ENCODE measurements around the gene EIF4G3. TPM values are rescaled to one million over a fixed set of nuclear protein-coding genes. Genes with fewer than 3 reads are reported as not detected.

Gene EIF4G3
- total RNA-seq, 1 donor from 2014 or later: 38.4 TPM

DNA sequence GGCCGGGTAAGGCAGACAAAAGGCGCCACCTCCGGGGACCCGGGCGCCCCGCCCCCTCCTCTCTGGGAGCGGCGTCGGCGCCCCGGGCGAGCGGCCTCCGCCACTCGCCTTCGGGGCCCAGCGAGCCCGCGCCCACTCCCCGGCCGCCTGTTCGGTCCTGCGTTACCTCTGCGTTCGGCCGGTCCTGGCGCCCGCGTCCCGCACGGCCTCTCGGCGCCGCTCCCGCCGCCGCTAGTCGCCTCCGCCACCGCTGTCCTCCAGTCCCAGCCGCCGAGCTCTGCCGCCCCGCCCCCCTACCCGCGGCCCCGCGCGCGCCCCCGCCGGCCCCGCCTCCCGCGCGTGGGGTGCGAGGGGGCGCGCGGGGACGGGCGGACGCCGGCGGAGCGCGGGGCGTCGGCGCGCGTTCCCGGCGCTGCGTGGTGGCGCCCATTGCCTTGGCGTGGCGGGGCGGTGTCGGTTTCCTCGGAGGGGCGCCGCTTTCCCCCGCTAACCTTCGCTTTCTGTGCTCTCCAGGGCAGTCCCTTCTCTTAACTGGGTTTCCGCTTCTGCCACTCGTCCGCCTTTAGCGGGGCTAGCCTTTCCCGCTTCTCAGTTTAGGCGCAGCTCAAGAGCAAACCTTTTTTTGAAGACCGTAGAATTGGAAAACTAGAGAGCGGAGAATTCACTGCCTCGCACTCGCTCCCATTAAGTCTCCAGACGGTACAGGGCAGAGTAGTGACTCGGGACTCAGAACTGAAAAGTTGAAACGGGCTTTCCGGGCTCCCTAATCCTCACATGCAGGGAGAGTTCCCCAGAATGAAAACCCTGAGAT lies 389.5 kb downstream of the EIF4G3 start, which contains the start of gene HP1BP3:
TSS of gene HP1BP3 (minus strand) at position 279 of the 811 bp plus-strand sequence. CDS start 6,867 bp downstream, outside the sequence.
- TF ChIP-seq, protein P1, sequence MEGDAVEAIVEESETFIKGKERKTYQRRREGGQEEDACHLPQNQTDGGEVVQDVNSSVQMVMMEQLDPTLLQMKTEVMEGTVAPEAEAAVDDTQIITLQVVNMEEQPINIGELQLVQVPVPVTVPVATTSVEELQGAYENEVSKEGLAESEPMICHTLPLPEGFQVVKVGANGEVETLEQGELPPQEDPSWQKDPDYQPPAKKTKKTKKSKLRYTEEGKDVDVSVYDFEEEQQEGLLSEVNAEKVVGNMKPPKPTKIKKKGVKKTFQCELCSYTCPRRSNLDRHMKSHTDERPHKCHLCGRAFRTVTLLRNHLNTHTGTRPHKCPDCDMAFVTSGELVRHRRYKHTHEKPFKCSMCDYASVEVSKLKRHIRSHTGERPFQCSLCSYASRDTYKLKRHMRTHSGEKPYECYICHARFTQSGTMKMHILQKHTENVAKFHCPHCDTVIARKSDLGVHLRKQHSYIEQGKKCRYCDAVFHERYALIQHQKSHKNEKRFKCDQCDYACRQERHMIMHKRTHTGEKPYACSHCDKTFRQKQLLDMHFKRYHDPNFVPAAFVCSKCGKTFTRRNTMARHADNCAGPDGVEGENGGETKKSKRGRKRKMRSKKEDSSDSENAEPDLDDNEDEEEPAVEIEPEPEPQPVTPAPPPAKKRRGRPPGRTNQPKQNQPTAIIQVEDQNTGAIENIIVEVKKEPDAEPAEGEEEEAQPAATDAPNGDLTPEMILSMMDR (IDR thresholded peaks at IDR 0.05; ENCODE audit: insufficient read depth, low read length, poor library complexity, severe bottlenecking): no peak
- Histone ChIP-seq H3K27me3 (ENCODE audit: control insufficient read depth, insufficient read depth, low read length) (no peaks in the 10 kb centered on the region), H3K4me3 (ENCODE audit: low read depth, low read length) (peak within 1 kb of the TSS; percentile 93), H3K36me3 (ENCODE audit: control insufficient read depth, insufficient read depth, low read length) (no peaks in the 10 kb centered on the region)
- DNase-seq (ENCODE audit: low read depth): no peak

DNA sequence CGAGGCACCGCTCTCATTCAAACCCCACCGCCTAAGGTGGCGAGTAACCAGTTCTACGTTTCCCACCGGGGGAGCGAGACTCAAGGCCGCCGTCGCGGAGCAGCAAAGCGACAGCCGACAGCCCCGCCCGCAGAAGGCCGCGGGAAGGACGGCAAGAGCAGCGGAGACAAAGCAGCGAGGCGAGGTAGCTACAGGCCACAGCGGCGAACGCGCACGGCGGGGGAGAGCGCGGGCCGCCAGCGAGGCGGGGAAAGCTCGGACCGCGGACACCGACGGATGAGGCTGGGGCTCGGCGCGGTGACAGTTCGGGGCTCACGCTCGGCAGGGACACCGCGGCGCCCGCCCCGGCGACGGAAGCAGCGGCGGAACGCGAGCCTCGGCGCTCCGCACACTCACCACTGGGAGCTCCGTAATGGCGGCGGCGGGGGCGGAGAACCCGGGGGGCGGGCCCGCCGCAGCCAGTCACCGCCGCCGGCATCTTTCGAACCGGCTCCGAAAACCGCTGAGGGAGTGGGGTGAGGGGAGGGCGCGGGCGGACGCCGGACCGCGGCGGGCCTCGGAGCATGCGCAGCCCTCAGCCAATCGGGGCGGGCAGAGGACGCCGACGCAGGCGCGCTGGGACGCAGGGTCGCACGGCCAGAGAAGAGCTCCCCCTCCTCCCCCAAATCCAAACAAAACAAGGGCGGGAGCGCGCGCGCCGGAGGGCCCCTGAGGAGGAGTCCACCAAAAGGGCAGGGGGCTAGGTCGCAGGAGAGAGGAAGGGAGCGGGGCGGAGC lies 390.3 kb downstream of the EIF4G3 start:
- peak; percentile 56 for DNase-seq (ENCODE audit: low read depth)
- Histone ChIP-seq H3K27me3 (ENCODE audit: control insufficient read depth, insufficient read depth, low read length) (no peaks in the 10 kb centered on the region), H3K36me3 (ENCODE audit: control insufficient read depth, insufficient read depth, low read length) (no peaks in the 10 kb centered on the region), H3K4me3 (ENCODE audit: low read depth, low read length) (peak overlapping the region; percentile 93)
- TF ChIP-seq, protein P1 (IDR thresholded peaks at IDR 0.05; ENCODE audit: insufficient read depth, low read length, poor library complexity, severe bottlenecking): no peak

DNA sequence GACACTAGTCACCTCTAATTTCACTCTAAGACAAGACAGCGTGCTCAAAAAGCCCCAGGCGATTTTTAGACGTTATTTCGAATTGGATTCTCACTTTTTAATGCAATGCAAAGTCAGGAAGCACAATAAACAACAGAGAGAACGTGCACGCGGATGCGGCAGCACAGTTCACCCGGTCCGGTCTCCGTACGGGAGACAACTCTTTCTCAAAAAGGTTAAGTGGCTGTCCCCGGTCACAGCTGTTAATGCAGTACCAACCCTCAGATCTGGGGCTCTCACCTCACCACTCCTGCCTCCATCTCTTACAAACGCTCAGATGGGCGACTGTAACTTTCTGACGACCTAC lies 390.8 kb downstream of the EIF4G3 start:
- H3K4me3 ChIP-seq (ENCODE audit: low read depth, low read length): peak overlapping the region; percentile 93
- no peaks in the 10 kb centered on the region for H3K27me3 ChIP-seq (ENCODE audit: control insufficient read depth, insufficient read depth, low read length)
- no peaks in the 10 kb centered on the region for H3K36me3 ChIP-seq (ENCODE audit: control insufficient read depth, insufficient read depth, low read length)
- TF ChIP-seq, protein P1 (IDR thresholded peaks at IDR 0.05; ENCODE audit: insufficient read depth, low read length, poor library complexity, severe bottlenecking): no peak
- DNase-seq (ENCODE audit: low read depth): no peak

DNA sequence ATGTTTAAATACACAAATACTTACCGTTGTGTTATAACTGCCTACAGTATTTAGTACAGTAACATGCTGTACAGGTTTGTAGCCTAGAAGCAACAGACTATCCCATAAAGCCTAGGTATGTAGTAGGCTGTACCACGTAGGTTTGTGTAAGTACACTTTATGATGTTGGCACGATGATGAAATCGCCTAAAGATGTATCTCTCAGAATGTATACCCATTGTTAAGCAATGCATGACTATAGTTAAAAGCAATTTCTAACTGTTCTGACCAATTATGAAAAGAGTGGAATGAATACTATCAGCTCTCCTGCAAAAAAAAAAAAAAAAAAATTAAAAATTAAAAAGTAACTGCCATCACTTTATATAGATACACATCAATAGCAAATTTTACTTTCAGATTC lies 401.0 kb downstream of the EIF4G3 start:
- no peaks in the 10 kb centered on the region for H3K36me3 ChIP-seq (ENCODE audit: control insufficient read depth, insufficient read depth, low read length)

DNA sequence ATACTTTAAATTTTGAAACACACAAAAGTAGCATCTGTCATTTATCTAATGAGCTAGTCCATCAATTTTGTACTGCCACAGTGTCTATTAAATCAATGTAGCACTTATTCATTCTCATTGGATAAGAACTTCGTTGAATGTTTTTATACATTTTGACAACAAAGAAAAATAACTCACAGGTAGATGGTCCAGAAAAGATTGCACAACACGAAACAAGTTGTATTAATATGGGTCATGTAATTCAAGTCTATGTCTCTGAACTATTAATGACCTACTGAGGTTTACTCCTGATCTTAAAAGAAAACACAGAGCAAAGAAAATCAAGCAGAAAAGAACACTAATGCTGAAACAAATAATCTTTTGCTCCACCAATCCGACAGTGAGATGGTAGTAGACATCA lies 404.9 kb downstream of the EIF4G3 start:
- H3K27me3 ChIP-seq (ENCODE audit: control insufficient read depth, insufficient read depth, low read length): no peaks in the 10 kb centered on the region
- peaks cover 1% of the 10 kb centered on the region for H3K36me3 ChIP-seq (ENCODE audit: control insufficient read depth, insufficient read depth, low read length)
- TF ChIP-seq, protein P1 (IDR thresholded peaks at IDR 0.05; ENCODE audit: insufficient read depth, low read length, poor library complexity, severe bottlenecking): no peak
- H3K4me3 ChIP-seq (ENCODE audit: low read depth, low read length): no peak overlapping the region
- DNase-seq (ENCODE audit: low read depth): no peak

More for the DNA sequence above, 401.0 kb downstream of the EIF4G3 start:
- DNase-seq (ENCODE audit: low read depth): no peak
- H3K4me3 ChIP-seq (ENCODE audit: low read depth, low read length): no peak overlapping the region
- TF ChIP-seq, protein P1 (IDR thresholded peaks at IDR 0.05; ENCODE audit: insufficient read depth, low read length, poor library complexity, severe bottlenecking): no peak
- H3K27me3 ChIP-seq (ENCODE audit: control insufficient read depth, insufficient read depth, low read length): no peaks in the 10 kb centered on the region
